Stimulated activated CD4-positive, alpha-beta T cell treated with anti-CD3 and anti-CD28 coated beads, Interleukin-1b, Interleukin-23, amount 100 ng/mL, for 48 hours (primary cell): Measurements from ENCODE around the gene TNFAIP8L1.

Experiments
- DNase-seq: peaks from one replicate; pipeline ENCODE4 v3.0.0-alpha.2; 2020

Gene TNFAIP8L1

GRCh38 chr19:4682417-4683200, 43.3 kb downstream of the TNFAIP8L1 start:
- DNase-seq, result no peak

GRCh38 chr19:4684312-4685095, 45.2 kb downstream of the TNFAIP8L1 start:
- DNase-seq, result no peak

- no peak for DNase-seq
Measured at GRCh38 chr19:4686700-4687099, 47.4 kb downstream of the TNFAIP8L1 start.

DNA sequence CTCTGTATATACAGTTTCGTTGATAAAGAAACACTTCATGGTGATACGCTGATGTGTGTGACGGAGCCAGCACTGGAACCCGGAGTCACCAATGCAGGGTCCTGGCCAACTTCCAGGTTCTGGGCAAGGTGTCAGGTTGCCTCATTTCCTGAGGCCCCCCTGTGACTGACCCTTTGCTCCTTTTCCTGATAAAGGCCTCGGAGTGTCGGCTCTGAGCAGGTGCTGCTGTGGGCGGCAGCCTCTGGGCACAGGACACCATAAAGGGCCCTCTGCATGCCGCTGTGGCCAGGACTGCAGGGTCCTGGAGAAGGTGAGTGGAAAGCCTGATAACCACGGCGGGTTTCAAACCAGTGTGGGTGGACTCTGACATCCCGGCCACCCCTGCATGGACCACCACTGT, 48.1 kb downstream of the TNFAIP8L1 start:
- no peak for DNase-seq

DNA sequence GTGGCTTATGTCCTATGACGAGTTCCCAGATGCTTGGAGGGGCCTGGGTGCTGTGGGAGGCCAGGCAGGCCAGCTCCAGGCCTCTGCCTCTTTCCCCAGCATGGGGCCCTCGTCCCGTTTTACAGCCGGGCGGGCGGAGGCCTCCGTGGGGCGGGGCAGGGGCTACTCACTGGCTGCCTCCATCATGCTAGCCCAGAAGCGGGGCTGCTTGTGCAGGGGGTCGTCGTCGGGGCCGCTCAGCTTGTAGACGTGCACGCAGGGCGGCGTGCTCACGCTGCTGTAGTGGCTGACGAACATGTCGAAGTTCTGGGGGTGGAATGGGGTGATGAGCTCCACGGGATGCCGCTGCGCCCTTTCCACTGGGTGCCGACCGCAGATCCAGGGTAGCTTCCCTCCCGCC, 49.3 kb downstream of the TNFAIP8L1 start:
- DNase-seq, result no peak

GRCh38 chr19:4689403-4689802, 50.1 kb downstream of the TNFAIP8L1 start:
- DNase-seq, result no peak

DNA sequence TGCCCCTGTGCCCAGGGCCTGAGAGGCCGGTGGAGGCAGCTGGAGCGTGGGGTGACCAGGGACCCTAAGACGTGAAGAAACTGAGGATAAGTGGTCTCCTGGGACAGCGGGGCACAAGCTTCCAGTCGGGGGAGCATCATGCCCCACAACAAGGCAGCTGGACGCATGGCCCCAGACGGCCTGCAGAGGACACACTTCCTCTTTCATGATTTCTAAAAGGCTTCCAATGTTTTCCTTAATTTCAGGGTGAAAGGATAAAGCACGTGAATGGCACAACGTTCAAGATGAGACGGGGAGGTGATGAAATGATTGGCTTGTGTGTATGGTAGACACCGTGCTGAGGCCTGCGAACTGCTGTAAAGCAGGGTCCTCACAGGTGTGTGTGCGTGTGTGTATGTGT, 51.0 kb downstream of the TNFAIP8L1 start:
- DNase-seq, result no peak

DNA sequence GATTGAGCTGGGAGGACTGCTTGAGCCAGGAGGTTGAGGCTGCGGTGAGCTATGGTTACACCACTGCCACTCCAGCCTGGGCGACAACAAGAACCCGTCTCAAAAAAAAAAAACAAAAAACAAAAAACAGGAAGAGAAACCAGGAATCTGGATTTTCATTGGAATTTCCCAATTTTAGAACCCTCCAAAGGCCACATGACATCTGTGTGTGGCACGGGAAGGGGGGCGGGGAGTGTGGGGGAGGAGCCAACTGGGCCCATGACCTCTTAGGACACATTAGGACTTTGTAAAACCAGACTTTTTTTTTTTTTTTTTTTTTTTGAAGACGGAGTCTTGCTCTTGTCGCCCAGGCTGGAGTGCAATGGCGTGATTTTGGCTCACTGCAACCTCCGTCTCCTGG, 52.1 kb downstream of the TNFAIP8L1 start:
- no peak for DNase-seq

- DNase-seq, result no peak
Measured at GRCh38 chr19:4692251-4693077, 53.1 kb downstream of the TNFAIP8L1 start.

- DNase-seq, result no peak
Measured at GRCh38 chr19:4693078-4693350, 53.7 kb downstream of the TNFAIP8L1 start.

DNA sequence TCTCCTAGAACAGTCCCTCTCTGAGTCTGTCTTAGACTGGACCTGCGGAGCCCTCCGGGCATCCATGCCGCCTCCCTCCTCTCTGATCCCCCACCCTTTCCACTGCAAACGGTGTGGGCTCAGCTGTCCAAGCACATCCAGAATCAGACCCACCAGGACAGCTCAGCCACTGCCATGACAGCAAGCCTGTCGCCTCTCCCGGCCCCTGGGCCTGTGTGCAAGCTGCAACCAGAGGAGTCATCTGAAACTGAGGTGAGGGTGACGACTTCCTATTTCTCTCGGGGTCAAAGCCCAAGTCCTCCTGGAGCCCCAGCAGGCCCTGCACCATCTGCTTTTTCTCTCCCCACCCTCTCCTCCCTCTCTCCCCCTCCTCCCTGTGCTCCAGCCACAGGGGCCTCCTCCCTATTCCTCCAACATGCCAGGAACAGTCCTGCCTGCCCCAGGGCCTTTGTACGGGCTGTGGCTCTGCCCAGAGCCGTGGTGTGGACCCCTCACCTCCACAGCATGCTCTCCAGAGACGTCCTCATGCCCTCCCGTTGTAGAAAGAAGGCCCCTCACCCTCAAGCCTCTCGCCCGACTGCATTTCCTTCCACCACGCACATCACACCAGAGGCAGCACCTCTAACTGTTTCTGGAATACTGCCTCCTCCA, 54.3 kb downstream of the TNFAIP8L1 start:
- DNase-seq, result no peak

DNA sequence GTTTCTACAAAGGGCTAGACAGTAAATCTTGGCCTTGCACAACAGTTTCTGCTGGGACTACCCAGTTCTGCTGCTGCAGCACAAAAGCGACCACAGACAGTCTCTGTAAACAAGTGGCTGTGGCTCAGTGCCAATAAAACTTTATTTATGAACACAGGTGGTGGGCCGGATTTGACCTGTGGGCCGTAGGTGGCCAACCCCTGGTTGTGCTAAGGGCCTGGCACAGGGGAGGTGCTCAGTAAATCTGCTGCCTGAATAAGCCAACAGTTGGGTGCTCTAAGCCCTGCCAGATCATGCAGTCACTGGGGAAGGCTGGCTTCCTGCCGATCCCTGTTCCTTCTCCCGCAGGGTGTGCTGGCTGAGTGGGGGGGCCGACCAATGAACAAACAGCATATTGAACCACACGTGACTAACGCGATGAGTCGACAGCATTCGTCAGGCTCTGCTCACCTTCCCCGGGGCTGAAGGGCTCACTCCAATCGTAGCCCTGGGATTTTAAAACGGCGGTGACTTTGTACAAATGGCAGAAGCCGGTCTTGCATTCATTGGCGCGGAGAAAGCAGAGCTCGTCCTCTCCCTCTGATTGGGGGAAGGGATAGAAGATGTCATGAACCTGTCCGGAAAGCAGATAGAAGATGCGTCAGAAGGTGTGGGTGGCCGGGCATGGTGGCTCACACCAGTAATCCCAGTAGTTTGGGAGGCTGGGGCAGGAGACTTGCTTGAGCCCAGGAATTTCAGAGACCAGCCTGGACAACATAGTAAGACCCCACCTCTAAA, 55.1 kb downstream of the TNFAIP8L1 start:
- DNase-seq, result no peak

DNA sequence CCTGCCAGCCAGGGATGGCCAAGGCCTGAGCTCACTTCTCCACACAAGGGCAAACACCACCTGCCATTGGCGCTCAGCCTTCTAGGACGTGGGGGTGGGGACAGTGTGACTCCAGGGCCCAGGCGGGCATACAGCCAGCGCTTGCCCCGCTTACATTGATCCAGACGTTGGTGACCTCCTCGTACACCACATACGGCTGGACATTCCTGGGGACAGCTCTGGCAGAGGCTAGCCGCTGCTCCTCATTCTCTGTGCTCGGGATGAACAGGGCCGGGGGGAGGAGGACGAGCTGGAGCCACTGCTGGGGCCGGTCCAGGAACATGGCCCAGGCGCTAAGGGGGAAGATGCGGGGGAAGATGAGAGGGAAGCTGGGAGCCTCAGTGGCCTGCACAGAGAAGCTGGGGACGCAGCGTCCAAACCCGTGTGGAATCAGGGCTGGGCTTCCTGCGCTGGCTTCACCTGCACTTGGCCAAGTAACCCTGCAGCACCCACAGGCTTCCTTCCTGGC, 56.0 kb downstream of the TNFAIP8L1 start:
- DNase-seq, result no peak

- no peak for DNase-seq
Measured at GRCh38 chr19:4697304-4697703, 58.0 kb downstream of the TNFAIP8L1 start.

DNA sequence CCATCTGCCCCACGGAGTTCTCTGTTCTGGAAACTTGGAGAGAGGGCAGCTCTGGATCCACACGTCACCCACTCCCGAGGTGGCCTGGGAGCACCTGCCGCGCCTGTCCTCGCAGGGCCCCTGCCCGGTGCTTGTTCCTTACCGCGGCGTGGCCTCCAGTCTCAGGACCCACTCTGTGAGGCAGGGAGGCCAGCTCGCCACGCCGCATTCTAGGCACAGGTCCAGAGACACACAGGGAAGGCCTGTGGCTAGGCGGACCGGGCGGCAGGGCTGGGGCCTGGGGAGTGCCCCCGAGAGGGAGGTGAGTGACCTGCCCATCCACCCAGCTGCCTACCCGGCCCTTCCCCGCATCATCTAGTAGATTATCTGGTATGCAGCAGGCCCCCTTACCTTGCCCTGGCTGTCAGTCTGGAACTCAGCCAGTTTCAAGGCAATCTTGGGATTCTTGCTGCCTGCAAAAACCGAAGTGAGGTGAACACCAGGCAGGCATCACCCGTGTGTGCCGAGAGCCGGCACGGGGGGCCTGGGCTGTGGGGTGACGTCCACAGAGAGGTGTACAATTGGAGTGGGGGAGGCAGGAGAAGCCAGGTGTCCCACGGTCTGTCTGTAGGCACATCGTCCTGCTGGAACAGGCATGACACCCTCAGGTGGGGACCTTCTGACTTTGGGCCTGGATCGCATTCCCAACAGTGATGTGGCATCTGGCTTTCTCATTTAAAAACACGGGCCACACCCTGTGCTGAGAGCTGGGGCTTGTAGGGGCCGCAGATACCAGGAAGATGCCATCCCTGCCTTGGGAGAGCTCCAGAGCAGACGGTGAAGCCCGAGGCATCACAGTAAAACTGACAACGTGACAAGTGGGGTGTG, 60.7 kb downstream of the TNFAIP8L1 start:
- DNase-seq, result no peak

GRCh38 chr19:4700693-4700970, 61.3 kb downstream of the TNFAIP8L1 start:
- DNase-seq, result no peak

DNA sequence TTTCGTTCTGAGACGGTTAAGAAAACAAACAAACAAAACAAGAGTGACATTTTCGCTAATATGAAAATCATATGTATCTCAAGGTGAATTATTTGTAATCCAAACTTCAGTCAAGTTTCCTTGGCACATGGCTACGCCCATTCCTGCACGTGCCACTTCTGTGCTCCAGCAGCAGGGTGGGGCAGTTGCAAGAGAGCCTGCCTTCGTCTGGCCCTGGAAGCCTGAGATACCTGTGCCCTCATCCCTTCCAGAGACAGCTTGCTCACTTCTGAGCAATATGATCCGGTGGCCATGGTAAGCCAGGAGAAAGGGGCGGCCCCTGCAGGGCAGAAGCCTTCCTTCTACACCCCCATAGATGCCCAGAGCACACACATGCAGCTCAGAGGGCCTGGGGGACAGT, 62.2 kb downstream of the TNFAIP8L1 start:
- DNase-seq, result no peak

GRCh38 chr19:4702764-4703163, 63.4 kb downstream of the TNFAIP8L1 start:
- DNase-seq, result no peak

GRCh38 chr19:4703671-4704316, 64.5 kb downstream of the TNFAIP8L1 start:
- no peak for DNase-seq

- DNase-seq, result no peak
Measured at GRCh38 chr19:4704317-4704673, 65.0 kb downstream of the TNFAIP8L1 start.
